Thoracic aorta (tissue), 2 donors: ENCODE data around the gene SPTBN5. TPM values are rescaled to one million over a fixed set of nuclear protein-coding genes. Genes with fewer than 3 reads are reported as not detected.
A peak's percentile ranks its signal among the peaks of the same experiment; 100 is the strongest.

Source experiments
- ATAC-seq: fragments of 150-250 bp; one replicate; pipeline ENCODE4 v1.8.0; 2017; ENCODE audit warnings: low read depth; ENCODE audit not compliant: insufficient number of reproducible peaks, low FRiP score
- DNase-seq: peaks from one replicate; pipeline ENCODE4 v3.0.0-alpha.2; 2020; ENCODE audit warnings: low spot score
- H3K27ac ChIP-seq, 2 donors: fragments of 200-600 bp; sonication (generic); 1 replicate in 1 of 2; 2 replicates in 1 of 2; pipeline ENCODE4 v1.5.1; 2016; ENCODE audit warnings: mild to moderate bottlenecking in 2 of 2, moderate library complexity in 2 of 2
- H3K27me3 ChIP-seq: fragments of 200-600 bp; sonication (generic); replicated peaks from 2 replicates; pipeline ENCODE4 v1.6.0; 2016; ENCODE audit warnings: mild to moderate bottlenecking; ENCODE audit not compliant: insufficient read depth
- H3K36me3 ChIP-seq: fragments of 200-600 bp; sonication (generic); one replicate; pipeline ENCODE4 v1.5.1; 2016
- H3K4me1 ChIP-seq, 2 donors: fragments of 200-600 bp; sonication (generic); 1 replicate in 1 of 2; 2 replicates in 1 of 2; pipeline versions ENCODE4 v1.5.1 to v1.6.0; 2016; ENCODE audit warnings: low read depth in 2 of 2, mild to moderate bottlenecking in 1 of 2; ENCODE audit not compliant: control insufficient read depth in 1 of 2
- H3K4me3 ChIP-seq: fragments of 200-600 bp; sonication (generic); 2 replicates; pipeline ENCODE4 v1.5.1; 2016; ENCODE audit warnings: mild to moderate bottlenecking
- H3K9me3 ChIP-seq: fragments of 200-600 bp; sonication (generic); 2 replicates; pipeline ENCODE4 v1.5.1; 2016
- CTCF ChIP-seq: fragments of 200-600 bp; sonication (generic); IDR thresholded peaks from one replicate; pipeline ENCODE4 v1.5.1; 2019; ENCODE audit warnings: antibody characterized with exemption
- total RNA-seq, 2 donors: library from RNA; depleted of rRNA; stranded (reverse); fragments of >200 nt; gene quantifications; one replicate each; pipeline versions ENCODE4 v1.1.0 to v1.2.3, GENCODE V29; 2016

The SPTBN5 gene
- total RNA-seq, 2 donors from 2014 or later: 1.3 to 3.9 TPM

- no peaks in the 10 kb centered on the region for H3K27me3 ChIP-seq
- no peak for TF ChIP-seq CTCF
- ATAC-seq (no peak), DNase-seq (no peak)
- H3K4me1 ChIP-seq: peaks cover 0 to 17% of the 10 kb centered on the region in 2 donors
- no peak overlapping the region for H3K4me3 ChIP-seq
- H3K27ac ChIP-seq: no peak overlapping the region
- peaks cover 36% of the 10 kb centered on the region for H3K36me3 ChIP-seq
- H3K9me3 ChIP-seq: no peaks in the 10 kb centered on the region
These were observed 15.0 kb upstream of the SPTBN5 start for GRCh38 chr15:41908736-41909461.

GRCh38 chr15:41907141-41907540, 13.3 kb upstream of the SPTBN5 start:
- Histone ChIP-seq H3K27ac (no peak overlapping the region), H3K4me3 (no peak overlapping the region), H3K9me3 (no peaks in the 10 kb centered on the region), H3K36me3 (peaks cover 34% of the 10 kb centered on the region), H3K27me3 (no peaks in the 10 kb centered on the region), H3K4me1 (peaks cover 0 to 17% of the 10 kb centered on the region in 2 donors)
- DNase-seq (no peak), ATAC-seq (no peak)
- no peak for TF ChIP-seq CTCF

- ATAC-seq (no peak), DNase-seq (no peak)
- Histone ChIP-seq H3K4me1 (peaks cover 0 to 17% of the 10 kb centered on the region in 2 donors), H3K36me3 (peaks cover 31% of the 10 kb centered on the region), H3K9me3 (no peaks in the 10 kb centered on the region), H3K4me3 (no peak overlapping the region), H3K27ac (no peak overlapping the region), H3K27me3 (no peaks in the 10 kb centered on the region)
- no peak for TF ChIP-seq CTCF
These were observed 12.8 kb upstream of the SPTBN5 start for GRCh38 chr15:41906608-41907007.

GRCh38 chr15:41905036-41905793, 11.4 kb upstream of the SPTBN5 start:
- TF ChIP-seq CTCF: no peak
- ATAC-seq (no peak), DNase-seq (no peak)
- H3K4me3 ChIP-seq: no peak overlapping the region
- H3K9me3 ChIP-seq: no peaks in the 10 kb centered on the region
- peaks cover 45% of the 10 kb centered on the region for H3K36me3 ChIP-seq
- peaks cover 0 to 17% of the 10 kb centered on the region in 2 donors for H3K4me1 ChIP-seq
- no peaks in the 10 kb centered on the region for H3K27me3 ChIP-seq
- no peak overlapping the region for H3K27ac ChIP-seq

- peaks cover 0 to 17% of the 10 kb centered on the region in 2 donors for H3K4me1 ChIP-seq
- no peak overlapping the region for H3K27ac ChIP-seq
- TF ChIP-seq CTCF: peak; percentile 72
- H3K9me3 ChIP-seq: no peaks in the 10 kb centered on the region
- H3K36me3 ChIP-seq: peaks cover 45% of the 10 kb centered on the region
- DNase-seq (no peak), ATAC-seq (no peak)
- H3K27me3 ChIP-seq: no peaks in the 10 kb centered on the region
- no peak overlapping the region for H3K4me3 ChIP-seq
These were observed 10.7 kb upstream of the SPTBN5 start for GRCh38 chr15:41904541-41905005.
